GM12872 (cell line): ENCODE measurements around the gene RAC2.

ENCODE experiments used
- CTCF ChIP-seq: IDR thresholded peaks from 3 replicates; pipeline ENCODE4 v1.5.1; 2011; ENCODE audit warnings: low read depth, mild to moderate bottlenecking, low read length, moderate library complexity; ENCODE audit not compliant: insufficient read depth

RAC2 gene

GRCh38 chr22:37176464-37177061, 67.5 kb downstream of the RAC2 start:
- TF ChIP-seq CTCF: no peak

- TF ChIP-seq CTCF: no peak
Observed at GRCh38 chr22:37175414-37176281, 68.4 kb downstream of the RAC2 start.
